ENCODE measurements around the gene CROCC2.

The CROCC2 gene

DNA sequence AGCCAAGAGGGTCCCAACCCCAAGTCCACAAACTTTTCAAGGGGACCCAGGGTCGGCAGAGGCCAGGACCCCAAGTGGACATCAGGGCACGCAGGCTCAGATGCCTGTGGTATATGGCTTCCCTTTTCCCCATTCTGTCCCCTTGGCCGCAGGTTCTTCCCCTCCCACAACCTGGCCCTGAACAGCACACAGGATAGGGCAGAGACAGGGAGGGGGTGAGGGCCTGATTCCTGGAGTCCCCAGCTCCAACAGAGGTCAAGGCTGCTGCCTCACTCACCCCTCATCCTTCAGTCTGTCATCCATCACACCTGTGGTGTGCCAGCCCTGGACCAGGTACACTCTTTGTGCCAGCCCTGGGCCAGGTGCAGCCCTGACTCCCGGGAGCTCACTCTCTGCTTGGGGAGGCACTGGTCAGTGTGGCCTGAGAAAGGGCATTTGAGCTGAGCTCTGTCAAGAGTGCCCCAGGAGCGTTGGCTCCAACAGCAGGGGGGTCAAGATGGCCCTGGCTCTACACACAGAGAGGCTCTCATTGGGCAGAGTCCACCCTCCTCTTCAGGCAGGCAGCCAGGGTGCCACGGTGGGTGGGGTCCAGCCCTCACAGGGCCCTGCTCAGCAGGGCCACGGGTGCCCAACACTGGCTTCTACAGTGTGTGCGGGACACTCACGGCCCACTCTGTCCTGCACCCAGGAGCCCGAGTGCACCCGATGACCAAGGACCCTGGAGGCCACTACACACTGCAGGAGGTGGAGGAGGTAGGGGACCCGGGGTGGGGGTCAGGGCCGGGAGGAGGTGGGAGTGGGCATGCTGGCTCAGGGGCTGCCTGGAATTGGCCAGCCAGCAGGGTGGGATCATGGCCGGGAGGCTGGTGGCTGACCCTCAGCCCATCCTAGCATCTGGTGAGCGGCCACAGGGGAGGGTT is 35.9 kb upstream of the CROCC2 start:
- no peaks in the 10 kb centered on the region for H3K4me1 ChIP-seq (ENCODE audit: control insufficient read depth, insufficient read depth, low read length)
- H3K9ac ChIP-seq (ENCODE audit: low read depth, low read length): no peak overlapping the region
- H3K4me3 ChIP-seq (ENCODE audit: low read depth, low read length): no peak overlapping the region
- no peaks in the 10 kb centered on the region for H3K9me3 ChIP-seq (ENCODE audit: control insufficient read depth, insufficient read depth, low read length)
- H3K36me3 ChIP-seq (ENCODE audit: control insufficient read depth, insufficient read depth, low read length): no peaks in the 10 kb centered on the region
- no peaks in the 10 kb centered on the region for H3K27me3 ChIP-seq (ENCODE audit: control insufficient read depth, insufficient read depth, low read length)
- no peak overlapping the region for H3K27ac ChIP-seq (ENCODE audit: low read depth, low read length)

DNA sequence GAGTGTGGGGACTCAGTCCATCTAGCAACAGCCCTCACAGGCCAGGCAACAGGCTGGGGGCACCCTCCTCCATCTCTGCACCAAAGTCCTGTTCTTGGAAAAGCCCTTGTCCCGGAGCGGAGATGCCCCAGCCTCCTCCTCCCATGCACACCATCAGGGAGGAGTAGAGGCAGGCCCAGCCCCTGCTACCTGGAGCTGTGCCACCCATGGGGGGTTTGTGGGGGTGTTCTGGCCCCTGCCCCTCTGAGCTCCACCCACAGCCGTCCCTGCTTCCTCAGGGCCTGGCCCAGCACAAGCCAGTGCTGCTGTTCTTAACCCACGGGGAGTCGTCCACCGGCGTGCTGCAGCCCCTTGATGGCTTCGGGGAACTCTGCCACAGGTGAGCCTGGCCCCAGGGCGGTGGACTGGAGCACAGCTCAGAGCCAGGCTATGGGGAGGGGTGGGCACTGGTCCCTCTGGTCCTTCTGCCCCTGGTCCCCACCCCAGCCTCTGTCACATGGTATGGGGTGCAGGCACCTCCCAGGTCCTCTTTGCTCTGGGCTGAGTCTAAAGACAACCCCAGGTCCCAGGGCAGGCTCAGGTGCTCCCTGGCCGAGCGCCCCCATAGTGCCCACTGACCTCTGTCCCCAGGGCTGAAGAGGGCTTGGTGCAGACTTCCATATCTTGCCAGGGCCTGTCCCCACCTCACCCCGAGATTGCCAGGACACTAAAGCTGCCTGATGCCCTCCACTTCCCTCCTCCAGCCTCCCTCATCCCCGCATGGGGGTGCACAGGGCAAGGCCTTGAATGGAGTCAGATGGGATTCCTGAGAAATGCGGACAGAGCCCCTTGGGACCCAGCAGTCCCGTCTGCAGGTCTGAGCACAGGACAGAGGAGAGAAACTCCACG is 34.8 kb upstream of the CROCC2 start:
- H3K9ac ChIP-seq (ENCODE audit: low read depth, low read length): no peak overlapping the region
- no peaks in the 10 kb centered on the region for H3K36me3 ChIP-seq (ENCODE audit: control insufficient read depth, insufficient read depth, low read length)
- no peak overlapping the region for H3K4me3 ChIP-seq (ENCODE audit: low read depth, low read length)
- H3K4me1 ChIP-seq (ENCODE audit: control insufficient read depth, insufficient read depth, low read length): no peaks in the 10 kb centered on the region
- no peaks in the 10 kb centered on the region for H3K9me3 ChIP-seq (ENCODE audit: control insufficient read depth, insufficient read depth, low read length)
- no peak overlapping the region for H3K27ac ChIP-seq (ENCODE audit: low read depth, low read length)
- H3K27me3 ChIP-seq (ENCODE audit: control insufficient read depth, insufficient read depth, low read length): no peaks in the 10 kb centered on the region

DNA sequence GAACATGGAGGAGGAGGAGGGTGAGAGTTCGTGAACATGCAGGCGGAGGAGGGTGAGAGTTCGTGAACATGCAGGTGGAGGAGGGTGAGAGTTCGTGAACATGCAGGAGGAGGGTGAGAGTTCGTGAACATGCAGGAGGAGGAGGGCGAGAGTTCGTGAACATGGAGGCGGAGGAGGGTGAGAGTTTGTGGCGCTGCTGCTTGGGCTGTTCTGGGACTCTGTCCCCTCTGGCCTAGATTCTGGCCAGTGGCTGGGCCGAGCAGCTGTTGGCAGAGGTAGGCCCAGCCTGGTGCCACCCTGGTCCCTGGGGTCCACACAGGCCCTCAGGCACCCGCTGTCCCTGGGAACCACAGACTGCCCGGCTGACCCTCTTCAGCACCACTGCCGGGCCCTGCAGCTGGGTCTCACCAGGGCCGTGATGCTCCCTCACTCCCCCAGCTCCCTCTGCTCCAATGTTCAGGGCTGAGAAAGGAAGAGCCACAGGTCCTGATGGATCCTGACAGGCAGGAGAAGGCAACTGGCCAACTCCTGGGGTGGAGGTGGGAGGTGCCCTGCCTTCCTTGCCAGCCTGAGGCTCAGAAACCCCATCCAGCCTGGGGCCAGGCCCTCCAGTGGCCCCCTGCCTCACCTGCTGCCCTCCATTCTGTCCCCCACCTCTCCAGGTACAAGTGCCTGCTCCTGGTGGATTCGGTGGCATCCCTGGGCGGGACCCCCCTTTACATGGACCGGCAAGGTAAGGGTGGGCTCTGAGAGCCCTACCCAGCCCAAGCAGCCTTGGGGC is 33.6 kb upstream of the CROCC2 start:
- Histone ChIP-seq H3K4me1 (ENCODE audit: control insufficient read depth, insufficient read depth, low read length) (no peaks in the 10 kb centered on the region), H3K27me3 (ENCODE audit: control insufficient read depth, insufficient read depth, low read length) (no peaks in the 10 kb centered on the region), H3K9me3 (ENCODE audit: control insufficient read depth, insufficient read depth, low read length) (no peaks in the 10 kb centered on the region), H3K9ac (ENCODE audit: low read depth, low read length) (no peak overlapping the region), H3K4me3 (ENCODE audit: low read depth, low read length) (no peak overlapping the region), H3K36me3 (ENCODE audit: control insufficient read depth, insufficient read depth, low read length) (no peaks in the 10 kb centered on the region), H3K27ac (ENCODE audit: low read depth, low read length) (no peak overlapping the region)

DNA sequence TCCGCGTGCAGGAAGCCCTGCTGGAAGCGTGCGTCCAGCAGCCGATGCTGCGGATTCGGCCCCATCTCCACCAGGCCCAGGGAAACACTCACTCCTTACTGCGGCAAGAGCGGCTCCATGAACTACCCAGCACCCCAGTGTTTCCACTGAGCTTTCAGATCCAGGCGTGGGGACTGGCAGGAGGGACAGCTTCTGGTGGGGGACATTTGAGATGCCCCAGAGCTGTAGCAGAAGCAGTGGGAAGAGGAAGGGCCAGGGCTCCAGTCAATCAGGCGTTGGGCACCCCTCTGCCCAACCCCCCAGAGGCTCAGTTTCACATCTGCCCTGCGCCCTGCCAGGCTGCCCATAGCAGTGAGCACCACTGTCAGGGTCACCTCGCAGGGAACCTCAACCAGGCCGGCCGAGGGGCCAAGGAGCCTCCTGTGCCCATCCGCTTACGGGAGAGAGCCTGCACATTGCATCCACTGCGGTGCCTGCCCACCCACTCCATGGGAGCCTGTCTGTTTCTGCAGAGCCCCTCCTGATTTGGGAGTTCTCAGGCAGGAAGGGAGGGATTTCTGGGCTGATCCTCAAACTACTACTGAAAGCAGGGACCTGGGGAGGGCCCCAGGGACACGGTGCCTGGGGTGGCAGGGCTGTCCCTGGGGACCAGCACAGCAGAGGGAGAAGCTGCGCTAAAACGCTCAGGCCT is 32.9 kb upstream of the CROCC2 start:
- no peak overlapping the region for H3K9ac ChIP-seq (ENCODE audit: low read depth, low read length)
- H3K27me3 ChIP-seq (ENCODE audit: control insufficient read depth, insufficient read depth, low read length): no peaks in the 10 kb centered on the region
- H3K27ac ChIP-seq (ENCODE audit: low read depth, low read length): no peak overlapping the region
- no peaks in the 10 kb centered on the region for H3K9me3 ChIP-seq (ENCODE audit: control insufficient read depth, insufficient read depth, low read length)
- no peak overlapping the region for H3K4me3 ChIP-seq (ENCODE audit: low read depth, low read length)
- no peaks in the 10 kb centered on the region for H3K36me3 ChIP-seq (ENCODE audit: control insufficient read depth, insufficient read depth, low read length)
- no peaks in the 10 kb centered on the region for H3K4me1 ChIP-seq (ENCODE audit: control insufficient read depth, insufficient read depth, low read length)

DNA sequence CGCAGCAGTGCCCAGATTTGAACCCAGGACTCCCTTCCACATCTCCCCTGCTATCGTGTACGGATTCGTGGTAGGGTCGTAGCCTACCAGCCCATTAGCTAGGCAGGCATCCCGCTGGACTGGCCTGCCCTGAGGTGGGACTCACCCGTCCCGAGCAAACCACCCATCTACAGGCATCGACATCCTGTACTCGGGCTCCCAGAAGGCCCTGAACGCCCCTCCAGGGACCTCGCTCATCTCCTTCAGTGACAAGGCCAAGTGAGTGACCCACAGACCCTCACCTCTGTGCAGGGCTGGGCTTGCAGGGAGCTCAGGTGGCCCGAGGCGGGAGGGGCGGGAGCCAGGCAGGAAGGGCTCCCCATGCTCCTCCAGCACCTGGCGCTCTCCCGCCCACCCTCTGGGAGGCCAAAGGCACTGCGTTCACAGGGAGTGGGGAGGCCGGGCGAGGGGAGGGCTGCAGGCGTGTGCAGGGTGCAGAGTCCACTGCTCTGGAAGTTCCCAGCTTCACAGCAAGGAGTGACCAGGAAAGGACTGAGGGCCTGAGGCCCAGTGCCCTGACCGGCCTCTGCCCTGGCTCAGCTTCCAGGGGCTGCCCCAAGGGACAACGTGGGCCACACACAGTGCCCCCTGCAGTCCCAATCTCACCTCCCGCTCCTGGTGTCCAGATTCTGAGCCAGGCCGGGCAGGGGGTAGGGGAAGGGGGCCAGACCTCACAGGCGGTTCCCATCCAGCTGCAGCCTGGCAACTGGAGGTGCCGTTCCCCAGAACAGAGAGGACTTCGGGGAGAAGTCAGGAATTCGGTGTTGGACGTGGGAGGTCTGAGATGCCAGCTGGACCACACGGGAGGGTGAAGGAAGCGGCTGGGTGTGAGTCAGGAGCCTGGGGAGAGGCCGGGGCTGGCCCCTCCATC is 32.1 kb upstream of the CROCC2 start:
- Histone ChIP-seq H3K9me3 (ENCODE audit: control insufficient read depth, insufficient read depth, low read length) (no peaks in the 10 kb centered on the region), H3K36me3 (ENCODE audit: control insufficient read depth, insufficient read depth, low read length) (no peaks in the 10 kb centered on the region), H3K9ac (ENCODE audit: low read depth, low read length) (no peak overlapping the region), H3K27me3 (ENCODE audit: control insufficient read depth, insufficient read depth, low read length) (no peaks in the 10 kb centered on the region), H3K27ac (ENCODE audit: low read depth, low read length) (no peak overlapping the region), H3K4me3 (ENCODE audit: low read depth, low read length) (no peak overlapping the region), H3K4me1 (ENCODE audit: control insufficient read depth, insufficient read depth, low read length) (no peaks in the 10 kb centered on the region)

DNA sequence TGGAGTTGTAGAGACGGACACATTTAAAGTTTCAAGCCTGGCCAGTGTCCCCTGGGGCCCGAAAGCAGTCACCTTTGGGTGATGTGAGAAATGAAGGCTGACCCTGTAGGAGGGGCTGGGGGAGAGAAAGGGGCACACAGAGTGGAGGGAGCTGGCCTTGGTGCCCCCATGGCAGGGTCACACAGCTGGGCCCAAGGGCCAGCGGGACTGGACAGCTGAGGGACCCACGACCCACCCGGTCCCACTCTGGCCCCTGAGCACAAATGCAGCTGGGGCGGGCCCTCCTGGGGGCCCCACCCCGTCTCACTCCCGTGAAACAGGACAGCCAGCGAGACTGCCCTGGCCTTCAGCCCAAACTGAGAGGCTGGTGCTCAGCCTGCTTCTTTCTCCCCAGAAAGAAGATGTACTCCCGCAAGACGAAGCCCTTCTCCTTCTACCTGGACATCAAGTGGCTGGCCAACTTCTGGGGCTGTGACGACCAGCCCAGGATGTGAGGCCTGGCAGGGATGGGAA is 31.4 kb upstream of the CROCC2 start:
- Histone ChIP-seq H3K4me3 (ENCODE audit: low read depth, low read length) (no peak overlapping the region), H3K36me3 (ENCODE audit: control insufficient read depth, insufficient read depth, low read length) (no peaks in the 10 kb centered on the region), H3K4me1 (ENCODE audit: control insufficient read depth, insufficient read depth, low read length) (no peaks in the 10 kb centered on the region), H3K9ac (ENCODE audit: low read depth, low read length) (no peak overlapping the region), H3K27ac (ENCODE audit: low read depth, low read length) (no peak overlapping the region), H3K27me3 (ENCODE audit: control insufficient read depth, insufficient read depth, low read length) (no peaks in the 10 kb centered on the region), H3K9me3 (ENCODE audit: control insufficient read depth, insufficient read depth, low read length) (no peaks in the 10 kb centered on the region)

DNA sequence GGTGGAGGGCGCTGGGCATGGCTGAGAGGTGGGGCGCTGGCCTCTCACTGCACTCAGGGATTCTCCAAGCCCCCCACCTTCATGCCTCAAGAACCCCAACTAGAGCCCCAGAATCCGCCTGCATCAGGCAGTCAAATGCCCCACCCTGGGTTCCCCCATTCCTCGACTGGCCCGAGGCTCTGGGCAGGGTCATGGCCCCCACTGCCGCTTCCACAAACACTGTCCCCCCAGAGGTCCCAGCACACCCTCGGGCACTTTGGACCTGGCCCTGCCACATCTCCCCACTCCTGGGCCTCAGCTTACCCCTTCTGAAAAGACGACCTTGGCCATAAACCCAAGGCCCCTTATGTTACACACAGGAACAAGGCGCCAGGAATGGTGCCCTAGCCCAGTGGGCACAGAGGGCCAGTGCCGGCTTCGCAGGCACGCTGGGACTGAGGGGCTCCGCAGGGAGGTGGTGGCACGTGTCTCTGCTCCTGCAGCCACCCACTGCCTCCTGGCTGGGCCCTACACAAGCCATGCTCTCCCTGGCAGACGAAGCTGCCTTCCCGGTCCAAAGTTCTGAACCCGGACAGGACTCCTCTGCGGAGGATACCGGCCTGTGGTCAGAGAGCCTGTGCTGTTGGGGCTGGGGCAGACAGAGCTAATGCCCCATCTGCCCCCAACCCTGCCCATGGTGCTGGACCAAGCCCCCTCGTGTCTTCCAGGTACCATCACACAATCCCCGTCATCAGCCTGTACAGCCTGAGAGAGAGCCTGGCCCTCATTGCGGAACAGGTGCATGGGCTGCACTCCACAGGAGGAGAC is 30.7 kb upstream of the CROCC2 start:
- Histone ChIP-seq H3K4me1 (ENCODE audit: control insufficient read depth, insufficient read depth, low read length) (no peaks in the 10 kb centered on the region), H3K4me3 (ENCODE audit: low read depth, low read length) (no peak overlapping the region), H3K9ac (ENCODE audit: low read depth, low read length) (no peak overlapping the region), H3K9me3 (ENCODE audit: control insufficient read depth, insufficient read depth, low read length) (no peaks in the 10 kb centered on the region), H3K27me3 (ENCODE audit: control insufficient read depth, insufficient read depth, low read length) (no peaks in the 10 kb centered on the region), H3K36me3 (ENCODE audit: control insufficient read depth, insufficient read depth, low read length) (no peaks in the 10 kb centered on the region), H3K27ac (ENCODE audit: low read depth, low read length) (no peak overlapping the region)

DNA sequence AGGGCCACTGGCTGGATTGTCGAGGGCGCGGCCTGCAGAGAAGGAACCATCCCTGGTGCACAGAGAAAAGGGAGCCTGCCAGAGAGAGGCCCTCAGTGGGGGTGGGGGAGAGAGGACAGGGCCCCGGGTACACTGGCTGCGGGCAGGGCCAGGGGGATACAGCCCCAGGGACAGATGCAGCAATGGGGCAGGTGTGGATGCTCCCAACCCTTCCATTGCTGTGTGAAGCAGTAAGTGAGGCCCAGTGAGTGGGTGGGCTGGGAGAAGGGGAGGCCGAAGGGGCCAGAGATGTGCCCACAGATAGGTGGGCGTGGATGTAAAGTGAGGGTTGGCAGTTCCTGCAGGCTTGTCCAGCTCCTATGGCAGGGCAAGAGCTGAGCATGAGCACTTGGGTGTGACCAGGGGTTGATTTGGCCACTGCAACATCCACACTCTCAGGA is 30.1 kb upstream of the CROCC2 start:
- Histone ChIP-seq H3K9me3 (ENCODE audit: control insufficient read depth, insufficient read depth, low read length) (no peaks in the 10 kb centered on the region), H3K36me3 (ENCODE audit: control insufficient read depth, insufficient read depth, low read length) (no peaks in the 10 kb centered on the region), H3K4me1 (ENCODE audit: control insufficient read depth, insufficient read depth, low read length) (no peaks in the 10 kb centered on the region), H3K4me3 (ENCODE audit: low read depth, low read length) (no peak overlapping the region), H3K27ac (ENCODE audit: low read depth, low read length) (no peak overlapping the region), H3K9ac (ENCODE audit: low read depth, low read length) (no peak overlapping the region), H3K27me3 (ENCODE audit: control insufficient read depth, insufficient read depth, low read length) (no peaks in the 10 kb centered on the region)
